Embryonic facial prominence (tissue), 1 donor: ENCODE measurements around the gene OR2G6.
"Not testable (repeated sequence)": the region's sequence is repeated elsewhere in the genome, so short reads cannot be mapped to it uniquely, and the experiment has no call there.

ENCODE experiments used
- DNase-seq: peaks from one replicate; pipeline ENCODE4 v3.0.0-alpha.2; 2016; ENCODE audit errors: extremely low spot score

OR2G6 gene

DNA sequence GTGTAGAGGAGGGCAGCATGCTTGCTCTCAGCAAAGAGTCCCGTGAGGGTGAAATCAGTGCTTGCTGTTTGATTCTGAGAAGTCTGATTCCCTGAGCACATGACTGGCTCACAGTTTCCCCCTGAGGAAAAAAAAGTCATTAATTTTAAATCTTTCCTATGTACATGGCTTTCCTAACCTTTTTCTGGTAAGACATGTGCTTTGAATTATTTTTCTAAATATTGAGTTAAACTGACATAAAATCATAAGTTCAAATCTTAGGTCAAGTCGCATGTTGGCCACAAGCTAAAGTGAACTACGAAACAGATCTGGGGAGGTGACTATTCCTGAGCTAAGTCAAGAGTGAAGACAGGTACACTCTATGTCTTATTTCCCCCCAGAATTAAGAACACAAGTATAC, 66.8 kb downstream of the OR2G6 start, which contains the start of gene OR2T34:
OR2T34 (minus strand) TSS at position 101 of the 400 bp plus-strand sequence; CDS start at position 101, 0 bp downstream.
- DNase-seq = not testable (repeated sequence)

DNA sequence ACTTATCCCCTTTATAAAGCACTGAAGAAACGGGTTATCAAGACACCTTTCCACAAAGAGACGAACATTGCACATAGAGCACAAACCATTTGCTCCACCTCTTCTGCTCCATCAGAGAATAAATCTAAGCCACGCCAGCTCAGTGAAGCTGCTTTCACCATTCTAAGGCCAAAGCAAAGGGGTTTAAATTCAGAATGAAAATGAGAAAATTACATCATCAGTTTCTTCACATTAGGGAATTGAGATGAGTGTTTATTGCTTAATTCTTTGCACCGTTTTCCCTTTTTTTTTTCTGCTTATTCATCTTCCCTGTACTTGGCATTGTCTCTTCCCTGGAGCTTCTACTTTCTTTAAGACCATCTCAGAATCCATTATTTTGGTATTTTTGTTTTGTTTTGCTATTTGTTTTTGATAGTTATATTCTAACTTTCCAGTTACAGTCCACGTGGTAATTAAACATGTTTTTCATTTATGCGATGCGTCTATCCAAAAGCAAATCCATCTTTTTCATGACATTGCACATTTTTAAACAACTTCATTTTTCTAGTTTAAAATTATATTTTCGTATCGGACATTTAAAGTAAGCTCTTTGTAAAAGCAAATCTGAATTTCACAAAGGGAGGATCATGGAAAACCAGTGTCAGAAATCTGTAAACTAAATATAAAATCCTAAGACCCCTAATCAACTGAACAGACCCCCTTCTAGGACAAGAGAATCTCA, 68.5 kb downstream of the OR2G6 start:
- no peak for DNase-seq
